Measurements from ENCODE around the gene SNPH. TPM values are rescaled to one million over a fixed set of nuclear protein-coding genes. Genes with fewer than 3 reads are reported as not detected.

Gene SNPH
- total and polyA plus RNA-seq, 7 donors: under 0.01 to 21.0 (median 6.4) TPM

GRCh38 chr20:1274485-1275311, 8.6 kb downstream of the SNPH start:
- Histone ChIP-seq H3K4me1 (no peaks in the 10 kb centered on the region), H3K9me3 (no peaks in the 10 kb centered on the region), H3K27me3 (no peaks in the 10 kb centered on the region), H3K27ac (no peak overlapping the region), H3K36me3 (peaks cover 0 to 5% (median 0%) of the 10 kb centered on the region in 4 donors), H3K4me3 (no peak overlapping the region)
- intact Hi-C loops (cut with DNase I): no loop called here
- 75 to 89% methylated on average over 14 of the region's 14 CpGs for WGBS, 2 donors
- TF ChIP-seq EP300 (IDR thresholded peaks at IDR 0.05): no peak
- no peak for TF ChIP-seq POLR2A (IDR thresholded peaks at IDR 0.05)
- TF ChIP-seq POLR2AphosphoS5 (IDR thresholded peaks at IDR 0.05): no peak
- no peak for TF ChIP-seq CTCF (IDR thresholded peaks at IDR 0.05)
- DNase-seq: peak; percentile 26

- H3K9me3 ChIP-seq: no peaks in the 10 kb centered on the region
- no peak for TF ChIP-seq POLR2A (IDR thresholded peaks at IDR 0.05)
- no peak for TF ChIP-seq EP300 (IDR thresholded peaks at IDR 0.05)
- TF ChIP-seq POLR2AphosphoS5 (IDR thresholded peaks at IDR 0.05): no peak
- no peak for TF ChIP-seq CTCF (IDR thresholded peaks at IDR 0.05)
Measured at GRCh38 chr20:1275919-1276318, 9.8 kb downstream of the SNPH start.

GRCh38 chr20:1277529-1278322, 11.6 kb downstream of the SNPH start:
- DNase-seq: no peak
- Histone ChIP-seq H3K27ac (no peak overlapping the region), H3K36me3 (no peaks in the 10 kb centered on the region), H3K4me3 (no peak overlapping the region), H3K27me3 (no peaks in the 10 kb centered on the region), H3K4me1 (no peaks in the 10 kb centered on the region), H3K9me3 (no peaks in the 10 kb centered on the region)
- TF ChIP-seq POLR2A (IDR thresholded peaks at IDR 0.05): no peak
- TF ChIP-seq CTCF (IDR thresholded peaks at IDR 0.05): no peak
- TF ChIP-seq EP300 (IDR thresholded peaks at IDR 0.05): no peak
- TF ChIP-seq POLR2AphosphoS5 (IDR thresholded peaks at IDR 0.05): no peak
- 95 to 96% methylated on average over 8 of the region's 8 CpGs for WGBS, 2 donors
- intact Hi-C loops (cut with DNase I): no loop called here

More at GRCh38 chr20:1275919-1276318, 9.8 kb downstream of the SNPH start:
- Histone ChIP-seq H3K27me3 (no peaks in the 10 kb centered on the region), H3K36me3 (peaks cover 0 to 2% (median 0%) of the 10 kb centered on the region in 4 donors), H3K27ac (no peak overlapping the region), H3K4me3 (no peak overlapping the region), H3K4me1 (no peaks in the 10 kb centered on the region)
- WGBS, 2 donors: 87 to 88% methylated on average over 2 of the region's 2 CpGs
- intact Hi-C loops (cut with DNase I): no loop called here
- DNase-seq: no peak

- intact Hi-C loops (cut with DNase I): no loop called here
- Histone ChIP-seq H3K4me3 (no peak overlapping the region), H3K36me3 (no peaks in the 10 kb centered on the region), H3K27me3 (no peaks in the 10 kb centered on the region), H3K9me3 (no peaks in the 10 kb centered on the region), H3K4me1 (no peaks in the 10 kb centered on the region), H3K27ac (no peak overlapping the region)
- TF ChIP-seq POLR2AphosphoS5 (IDR thresholded peaks at IDR 0.05): no peak
- no peak for TF ChIP-seq POLR2A (IDR thresholded peaks at IDR 0.05)
- TF ChIP-seq CTCF (IDR thresholded peaks at IDR 0.05): no peak
- no peak for TF ChIP-seq EP300 (IDR thresholded peaks at IDR 0.05)
- WGBS, 2 donors: 79 to 93% methylated on average over 4 of the region's 4 CpGs
- DNase-seq: no peak
Measured at GRCh38 chr20:1278993-1279392, 12.9 kb downstream of the SNPH start.
